ENCODE results near the gene ANGEL2. TPM values are rescaled to one million over a fixed set of nuclear protein-coding genes. Genes with fewer than 3 reads are reported as not detected.

The ANGEL2 gene
- total and polyA plus RNA-seq, 11 donors, result 9.2 to 26.6 (median 14.5) TPM

GRCh38 chr1:213053455-213053854, 37.8 kb upstream of the ANGEL2 start:
- H3K27ac ChIP-seq, result no peak overlapping the region
- no peaks in the 10 kb centered on the region for H3K36me3 ChIP-seq
- H3K4me3 ChIP-seq, result no peak overlapping the region
- intact Hi-C loops (cut with DNase I), result loop anchor here in 1 of 10 donors (5.0 kb wide), 1 partner anchor 36 kb away; the partner anchor contains the start of gene ANGEL2
- ATAC-seq, result no peak
- H3K9me3 ChIP-seq, result no peaks in the 10 kb centered on the region
- no peak for DNase-seq
- peaks cover 0 to 23% (median 12%) of the 10 kb centered on the region in 12 donors for H3K4me1 ChIP-seq
- peaks cover 0 to 9% (median 0%) of the 10 kb centered on the region in 9 donors for H3K27me3 ChIP-seq
- TF ChIP-seq POLR2A (IDR thresholded peaks at IDR 0.05) (no peak), CTCF (IDR thresholded peaks at IDR 0.05) (no peak)

- 36 to 43% (median 41%) methylated on average over 2 of the region's 2 CpGs for WGBS, 4 donors
- Histone ChIP-seq H3K4me3 (peak overlapping the region; percentile 74 to 98 (median 90)), H3K4me1 (peaks cover 0 to 23% (median 12%) of the 10 kb centered on the region in 12 donors), H3K9me3 (no peaks in the 10 kb centered on the region), H3K27me3 (peaks cover 0 to 22% (median 0%) of the 10 kb centered on the region in 9 donors), H3K36me3 (no peaks in the 10 kb centered on the region), H3K27ac (peak overlapping the region in 4 of 12 donors; percentile 75 to 91 (median 78))
- no peak for TF ChIP-seq CTCF (IDR thresholded peaks at IDR 0.05)
- TF ChIP-seq POLR2A (IDR thresholded peaks at IDR 0.05), result no peak
- no peak for ATAC-seq
- intact Hi-C loops (cut with DNase I), result loop anchor here in 2 of 10 donors (2.0 to 5.0 kb wide), 2 partner anchors 31 to 35 kb away; partner anchors contain the start of gene ANGEL2 (in 1 of the 2)
- no peak for DNase-seq
These were observed 36.2 kb upstream of the ANGEL2 start for GRCh38 chr1:213051881-213052202.

- TF ChIP-seq CTCF (IDR thresholded peaks at IDR 0.05) (peak in 2 of 12 donors; percentile 7 to 9), POLR2A (IDR thresholded peaks at IDR 0.05) (no peak)
- no peaks in the 10 kb centered on the region for H3K36me3 ChIP-seq
- peaks cover 0 to 23% (median 12%) of the 10 kb centered on the region in 12 donors for H3K4me1 ChIP-seq
- peak within 1 kb of the TSS; percentile 74 to 98 (median 90) for H3K4me3 ChIP-seq
- peak within 1 kb of the TSS in 11 of 12 donors; percentile 59 to 91 (median 78) for H3K27ac ChIP-seq
- H3K9me3 ChIP-seq, result no peaks in the 10 kb centered on the region
- intact Hi-C loops (cut with DNase I), result loop anchor here in 2 of 10 donors (2.0 to 5.0 kb wide), 2 partner anchors 31 to 34 kb away; partner anchors contain the start of gene ANGEL2 (in 1 of the 2)
- WGBS, 4 donors, result 0 to 1% (median 1%) methylated on average over 27 to 42 of the region's 42 CpGs
- H3K27me3 ChIP-seq, result peaks cover 0 to 28% (median 3%) of the 10 kb centered on the region in 9 donors
- DNase-seq (peak; percentile 85 to 93 (median 89)), ATAC-seq (peak; percentile 95 to 100 (median 99))
These were observed 35.6 kb upstream of the ANGEL2 start, which contains the start of gene RPS6KC1 for GRCh38 chr1:213051127-213051880. TSS of gene RPS6KC1 (plus strand) at chr1:213051241. CDS start at chr1:213051405, 164 bp downstream.

GRCh38 chr1:213050745-213051126, 35.1 kb upstream of the ANGEL2 start:
- peak; percentile 12 to 59 (median 54) for ATAC-seq
- WGBS, 4 donors, result 25 to 29% (median 29%) methylated on average over 15 of the region's 15 CpGs
- TF ChIP-seq CTCF (IDR thresholded peaks at IDR 0.05) (no peak), POLR2A (IDR thresholded peaks at IDR 0.05) (no peak)
- Histone ChIP-seq H3K4me3 (peak overlapping the region; percentile 74 to 98 (median 90)), H3K27ac (peak overlapping the region in 11 of 12 donors; percentile 59 to 91 (median 78)), H3K27me3 (peaks cover 0 to 29% (median 3%) of the 10 kb centered on the region in 9 donors), H3K4me1 (peaks cover 0 to 23% (median 12%) of the 10 kb centered on the region in 12 donors), H3K36me3 (no peaks in the 10 kb centered on the region), H3K9me3 (no peaks in the 10 kb centered on the region)
- no peak for DNase-seq
- intact Hi-C loops (cut with DNase I), result loop anchor here in 2 of 10 donors (2.0 to 5.0 kb wide), 2 partner anchors 30 to 33 kb away; partner anchors contain the start of gene ANGEL2 (in 1 of the 2)

Measured in heart left ventricle (tissue), 16 donors.